Suprapubic skin (tissue), 4 donors: ENCODE measurements around the gene MCTP1. TPM values are rescaled to one million over a fixed set of nuclear protein-coding genes. Genes with fewer than 3 reads are reported as not detected.

Experiments
- DNase-seq, 2 donors: peaks; one replicate each; pipeline ENCODE4 v3.0.0-alpha.2; 2019; ENCODE audit warnings: low spot score in 2 of 2
- H3K27ac ChIP-seq: fragments of 200-600 bp; sonication (generic); one replicate; pipeline ENCODE4 v1.5.1; 2019
- H3K27me3 ChIP-seq: fragments of 200-600 bp; sonication (generic); one replicate; pipeline ENCODE4 v1.5.1; 2019
- H3K36me3 ChIP-seq: fragments of 200-600 bp; sonication (generic); one replicate; pipeline ENCODE4 v1.5.1; 2019
- H3K4me1 ChIP-seq: fragments of 200-600 bp; sonication (generic); one replicate; pipeline ENCODE4 v1.5.1; 2019
- H3K4me3 ChIP-seq: fragments of 200-600 bp; sonication (generic); one replicate; pipeline ENCODE4 v1.5.1; 2019; ENCODE audit warnings: mild to moderate bottlenecking
- H3K9me3 ChIP-seq: fragments of 200-600 bp; sonication (generic); one replicate; pipeline ENCODE4 v1.5.1; 2019
- CTCF ChIP-seq, 2 donors: fragments of 200-600 bp in 1 of 2; fragments of 450-650 bp in 1 of 2; sonication (generic) in 1 of 2; IDR thresholded peaks; one replicate each; pipeline ENCODE4 v1.5.1; 2016 to 2019; ENCODE audit warnings: antibody characterized with exemption in 2 of 2, mild to moderate bottlenecking in 1 of 2, moderate library complexity in 1 of 2
- EP300 ChIP-seq: sonication (generic); formaldehyde crosslinking; IDR thresholded peaks from one replicate; pipeline ENCODE4 v1.6.1; 2017; ENCODE audit warnings: antibody characterized with exemption
- POLR2A ChIP-seq, 2 donors: fragments of 450-650 bp; IDR thresholded peaks; one replicate each; pipeline ENCODE4 v1.6.1; 2017; ENCODE audit warnings: antibody characterized with exemption in 2 of 2, mild to moderate bottlenecking in 2 of 2, moderate library complexity in 2 of 2
- POLR2AphosphoS5 ChIP-seq, 3 donors: sonication (generic); formaldehyde crosslinking; IDR thresholded peaks; one replicate each; pipeline ENCODE4 v1.6.1; 2017; ENCODE audit warnings: antibody characterized with exemption in 3 of 3
- WGBS: methylation state at CpG from one replicate; pipeline ENCODE4 v1.1.5; 2018; 5-methylcytosine and 5-hydroxymethylcytosine counted together
- total RNA-seq, 4 donors: library from RNA; depleted of rRNA; stranded (reverse); fragments of >200 nt; gene quantifications; one replicate each; pipeline ENCODE4 v1.1.0, GENCODE V29; 2016

The MCTP1 gene
- total RNA-seq, 4 donors from 2014 or later: 5.0 to 19.1 (median 10.6) TPM

- Histone ChIP-seq H3K27me3 (no peaks in the 10 kb centered on the region), H3K36me3 (no peaks in the 10 kb centered on the region), H3K9me3 (no peaks in the 10 kb centered on the region), H3K27ac (no peak overlapping the region), H3K4me3 (no peak overlapping the region), H3K4me1 (no peaks in the 10 kb centered on the region)
- TF ChIP-seq POLR2A (IDR thresholded peaks at IDR 0.05): no peak
- no peak for TF ChIP-seq EP300
- TF ChIP-seq POLR2AphosphoS5 (IDR thresholded peaks at IDR 0.05): no peak
- TF ChIP-seq CTCF (IDR thresholded peaks at IDR 0.05): no peak
- WGBS: 98% methylated on average over 1 of the region's 1 CpG
- no peak for DNase-seq
Measured at GRCh38 chr5:94702729-94703128, 582.2 kb downstream of the MCTP1 start.

GRCh38 chr5:94700592-94700991, 584.3 kb downstream of the MCTP1 start:
- Histone ChIP-seq H3K9me3 (no peaks in the 10 kb centered on the region), H3K4me3 (no peak overlapping the region), H3K27ac (no peak overlapping the region), H3K4me1 (no peaks in the 10 kb centered on the region), H3K36me3 (no peaks in the 10 kb centered on the region), H3K27me3 (no peaks in the 10 kb centered on the region)
- TF ChIP-seq CTCF (IDR thresholded peaks at IDR 0.05) (no peak), EP300 (no peak), POLR2A (IDR thresholded peaks at IDR 0.05) (no peak), POLR2AphosphoS5 (IDR thresholded peaks at IDR 0.05) (no peak)
- WGBS: 93% methylated on average over 1 of the region's 1 CpG
- DNase-seq: no peak

GRCh38 chr5:94699562-94699961, 585.3 kb downstream of the MCTP1 start:
- Histone ChIP-seq H3K4me3 (no peak overlapping the region), H3K36me3 (peaks cover 2% of the 10 kb centered on the region), H3K4me1 (no peaks in the 10 kb centered on the region), H3K27ac (no peak overlapping the region), H3K9me3 (no peaks in the 10 kb centered on the region), H3K27me3 (no peaks in the 10 kb centered on the region)
- WGBS: 90% methylated on average over 2 of the region's 2 CpGs
- DNase-seq: no peak
- TF ChIP-seq POLR2A (IDR thresholded peaks at IDR 0.05) (no peak), POLR2AphosphoS5 (IDR thresholded peaks at IDR 0.05) (no peak), EP300 (no peak), CTCF (IDR thresholded peaks at IDR 0.05) (no peak)

GRCh38 chr5:94698197-94698596, 586.7 kb downstream of the MCTP1 start:
- no peak overlapping the region for H3K27ac ChIP-seq
- peaks cover 2% of the 10 kb centered on the region for H3K36me3 ChIP-seq
- H3K9me3 ChIP-seq: no peaks in the 10 kb centered on the region
- TF ChIP-seq POLR2AphosphoS5 (IDR thresholded peaks at IDR 0.05) (no peak), CTCF (IDR thresholded peaks at IDR 0.05) (no peak), EP300 (no peak)
- no peak for DNase-seq
- H3K4me3 ChIP-seq: no peak overlapping the region
- peaks cover 3% of the 10 kb centered on the region for H3K4me1 ChIP-seq
- 84% methylated on average over 5 of the region's 5 CpGs for WGBS
- H3K27me3 ChIP-seq: no peaks in the 10 kb centered on the region

- Histone ChIP-seq H3K9me3 (no peaks in the 10 kb centered on the region), H3K4me3 (no peak overlapping the region), H3K27ac (no peak overlapping the region), H3K36me3 (peaks cover 2% of the 10 kb centered on the region), H3K27me3 (no peaks in the 10 kb centered on the region), H3K4me1 (peaks cover 4% of the 10 kb centered on the region)
- no peak for DNase-seq
- TF ChIP-seq POLR2A (IDR thresholded peaks at IDR 0.05): no peak
- TF ChIP-seq CTCF (IDR thresholded peaks at IDR 0.05): no peak
- TF ChIP-seq POLR2AphosphoS5 (IDR thresholded peaks at IDR 0.05): no peak
- no peak for TF ChIP-seq EP300
- 93% methylated on average over 2 of the region's 2 CpGs for WGBS
Measured at GRCh38 chr5:94694671-94695070, 590.2 kb downstream of the MCTP1 start.
